ENCODE results near the gene PTPN18.

DNA sequence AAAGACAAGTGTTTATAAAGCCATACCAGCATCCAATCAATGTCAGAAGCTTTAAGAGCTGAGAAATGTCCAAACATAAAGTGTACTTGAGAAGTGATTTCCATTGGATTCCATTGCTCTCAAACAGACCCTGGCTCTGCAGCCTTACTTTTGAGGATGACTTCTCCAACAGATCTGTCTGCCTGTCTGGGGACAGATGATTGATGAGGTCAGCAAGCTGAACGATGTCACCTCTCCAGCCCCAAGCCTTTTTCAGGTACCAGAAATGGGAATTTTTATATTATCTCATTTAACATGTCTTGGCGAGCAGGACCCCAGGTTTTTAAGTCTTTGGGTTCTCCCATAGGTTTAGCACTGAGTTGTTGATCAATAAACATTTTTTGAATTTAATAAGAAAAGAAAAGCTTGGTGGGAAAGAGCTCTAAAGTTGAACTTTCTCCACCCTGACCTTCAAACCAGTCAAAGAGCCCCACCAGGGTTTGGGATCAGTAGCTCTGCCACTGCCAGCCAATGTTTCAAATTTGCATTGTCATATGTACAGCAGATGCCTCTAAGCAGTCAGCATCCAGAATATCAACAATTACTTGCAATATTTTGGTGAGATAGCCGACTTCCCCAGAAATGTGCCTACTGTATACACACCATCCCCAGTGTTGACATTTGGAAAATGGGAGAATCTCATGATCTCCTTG is 22.5 kb downstream of the PTPN18 start:
- TF ChIP-seq FOXM1 (IDR thresholded peaks at IDR 0.05; ENCODE audit: borderline replicate concordance) (no peak), BHLHE40 (IDR thresholded peaks at IDR 0.05; ENCODE audit: borderline replicate concordance) (no peak), L3MBTL2 (conservative IDR thresholded peaks at IDR 0.05) (no peak), FOXK2 (IDR thresholded peaks at IDR 0.05) (no peak), FOXA1 (IDR thresholded peaks at IDR 0.05) (no peak), SP1 (IDR thresholded peaks at IDR 0.05) (no peak), SUZ12 (IDR thresholded peaks at IDR 0.05) (no peak), ELF4 (IDR thresholded peaks at IDR 0.05) (no peak), HDGF (IDR thresholded peaks at IDR 0.05; ENCODE audit: borderline replicate concordance) (no peak), CTBP1 (IDR thresholded peaks at IDR 0.05; ENCODE audit: borderline replicate concordance) (no peak), ZNF384 (IDR thresholded peaks at IDR 0.05) (no peak), NFRKB (IDR thresholded peaks at IDR 0.05) (no peak), LEF1 (IDR thresholded peaks at IDR 0.05; ENCODE audit: borderline replicate concordance) (no peak)
- TF ChIP-seq, protein P1, sequence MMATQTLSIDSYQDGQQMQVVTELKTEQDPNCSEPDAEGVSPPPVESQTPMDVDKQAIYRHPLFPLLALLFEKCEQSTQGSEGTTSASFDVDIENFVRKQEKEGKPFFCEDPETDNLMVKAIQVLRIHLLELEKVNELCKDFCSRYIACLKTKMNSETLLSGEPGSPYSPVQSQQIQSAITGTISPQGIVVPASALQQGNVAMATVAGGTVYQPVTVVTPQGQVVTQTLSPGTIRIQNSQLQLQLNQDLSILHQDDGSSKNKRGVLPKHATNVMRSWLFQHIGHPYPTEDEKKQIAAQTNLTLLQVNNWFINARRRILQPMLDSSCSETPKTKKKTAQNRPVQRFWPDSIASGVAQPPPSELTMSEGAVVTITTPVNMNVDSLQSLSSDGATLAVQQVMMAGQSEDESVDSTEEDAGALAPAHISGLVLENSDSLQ (IDR thresholded peaks at IDR 0.05), result no peak

All from HEK293T (cell line).